H1 (cell line): ENCODE results near the gene KDM6A. TPM values are rescaled to one million over a fixed set of nuclear protein-coding genes. Genes with fewer than 3 reads are reported as not detected.

Source experiments
- CTCF ChIA-PET: fragments of 300-600 bp; sonication (Branson Sonifier 250); formaldehyde crosslinking; loops from one replicate; lab custom pipeline; 2021; ENCODE audit not compliant: partially characterized antibody; lab: Charles Lee
- POLR2A ChIA-PET: fragments of 300-600 bp; sonication (Branson Sonifier 250); formaldehyde crosslinking; loops from one replicate; lab custom pipeline; 2021; ENCODE audit warnings: inconsistent platforms; ENCODE audit not compliant: partially characterized antibody; lab: Charles Lee
- DNase-seq, 2 experiments: peaks; one replicate each; pipeline versions ENCODE4 v3.0.0 to v3.0.0-alpha.2; 2010 to 2022; ENCODE audit warnings: low spot score in 2 of 2, low read depth in 1 of 2, mixed read lengths in 1 of 2
- FAIRE-seq: peaks from 2 replicates; lab custom pipeline; 2011; peaks lifted over from hg19 to GRCh38; lab: Jason Lieb, UNC
- H2AFZ ChIP-seq: 2 replicates; pipeline ENCODE4 v1.8.1; 2012; ENCODE audit warnings: low read length, inconsistent platforms
- H2AK5ac ChIP-seq: 2 replicates; pipeline ENCODE4 v1.6.1; 2013; ENCODE audit warnings: low read depth, low read length
- H2BK120ac ChIP-seq: replicated peaks from 2 replicates; pipeline ENCODE3; 2013; ENCODE audit warnings: low read depth, low read length, inconsistent platforms
- H2BK12ac ChIP-seq: 2 replicates; pipeline ENCODE4 v1.6.1; 2013; ENCODE audit warnings: low read depth, low read length
- H2BK15ac ChIP-seq: 2 replicates; pipeline ENCODE4 v1.6.1; 2013; ENCODE audit warnings: low read length
- H2BK20ac ChIP-seq: 2 replicates; pipeline ENCODE4 v1.6.1; 2013; ENCODE audit warnings: low read length
- H2BK5ac ChIP-seq: 2 replicates; pipeline ENCODE4 v1.6.1; 2013; ENCODE audit warnings: low read depth, low read length
- H3K14ac ChIP-seq: 2 replicates; pipeline ENCODE4 v1.6.1; 2013; ENCODE audit warnings: inconsistent platforms; ENCODE audit not compliant: insufficient read length
- H3K18ac ChIP-seq: 2 replicates; pipeline ENCODE4 v1.6.1; 2013; ENCODE audit warnings: low read length; ENCODE audit errors: extremely low read depth
- H3K23ac ChIP-seq: 2 replicates; pipeline ENCODE4 v1.6.1; 2013; ENCODE audit warnings: inconsistent platforms; ENCODE audit not compliant: insufficient read length
- H3K23me2 ChIP-seq: 2 replicates; pipeline ENCODE4 v1.6.1; 2013; ENCODE audit warnings: low read depth, low read length
- H3K27ac ChIP-seq: 2 replicates; pipeline ENCODE4 v1.6.1; 2011; ENCODE audit warnings: low read depth, low read length, inconsistent platforms
- H3K27me3 ChIP-seq, 4 experiments: replicated peaks in 1 of 4; 1 replicate in 1 of 4; 2 replicates in 3 of 4; pipeline versions ENCODE4 v1.6.1 to v1.8.1; 2011 to 2013; ENCODE audit warnings: low read length in 3 of 4, mild to moderate bottlenecking in 3 of 4, inconsistent platforms in 2 of 4, mixed read lengths in 2 of 4, moderate library complexity in 1 of 4; ENCODE audit not compliant: control insufficient read depth in 3 of 4, insufficient read depth in 3 of 4; ENCODE audit errors: extremely low read depth in 1 of 4
- H3K36me3 ChIP-seq, 4 experiments: 2 replicates each; pipeline versions ENCODE4 v1.6.1 to v1.8.1; 2011 to 2013; ENCODE audit warnings: mild to moderate bottlenecking in 4 of 4, low read length in 3 of 4, moderate library complexity in 2 of 4, control low read depth in 1 of 4, inconsistent platforms in 1 of 4; ENCODE audit not compliant: insufficient read depth in 4 of 4, control insufficient read depth in 2 of 4
- H3K4ac ChIP-seq: replicated peaks from 2 replicates; pipeline ENCODE3; 2013; ENCODE audit warnings: low read length, low read depth, mixed read lengths, inconsistent platforms; ENCODE audit not compliant: insufficient read length
- H3K4me1 ChIP-seq, 4 experiments: replicated peaks in 1 of 4; 1 replicate in 1 of 4; 2 replicates in 3 of 4; pipeline versions ENCODE4 v1.6.1 to v1.8.1; 2011 to 2013; ENCODE audit warnings: low read length in 3 of 4, inconsistent platforms in 2 of 4, mixed read lengths in 1 of 4; ENCODE audit not compliant: insufficient read depth in 4 of 4, control insufficient read depth in 3 of 4
- H3K4me2 ChIP-seq, 2 experiments: 2 replicates each; pipeline versions ENCODE4 v1.6.1 to v1.8.1; 2011 to 2013; ENCODE audit warnings: low read depth in 2 of 2, low read length in 2 of 2, control low read depth in 1 of 2, inconsistent platforms in 1 of 2, mild to moderate bottlenecking in 1 of 2; ENCODE audit not compliant: insufficient read depth in 1 of 2
- H3K4me3 ChIP-seq, 4 experiments: fragments of 200-600, 300-600 bp in 1 of 4; sonication (generic), shearing (Covaris generic), sonication (Bioruptor Twin) in 1 of 4; 2 replicates each; pipeline versions ENCODE4 v1.5.1 to v1.8.1; 2011 to 2016; ENCODE audit warnings: low read length in 4 of 4, low read depth in 3 of 4, control low read depth in 2 of 4, inconsistent platforms in 2 of 4, mild to moderate bottlenecking in 2 of 4, mixed read lengths in 1 of 4, moderate library complexity in 1 of 4; ENCODE audit not compliant: insufficient read depth in 2 of 4; ENCODE audit errors: extremely low read depth in 1 of 4
- H3K56ac ChIP-seq: replicated peaks from 2 replicates; pipeline ENCODE3; 2013; ENCODE audit warnings: low read depth, mild to moderate bottlenecking, mixed read lengths, low read length, inconsistent platforms; ENCODE audit not compliant: insufficient read length
- H3K79me1 ChIP-seq: 2 replicates; pipeline ENCODE4 v1.6.1; 2013; ENCODE audit warnings: low read depth, low read length, control low read depth
- H3K79me2 ChIP-seq, 2 experiments: 2 replicates each; pipeline versions ENCODE4 v1.6.1 to v1.8.1; 2012 to 2013; ENCODE audit warnings: low read length in 2 of 2, mild to moderate bottlenecking in 2 of 2, inconsistent platforms in 1 of 2; ENCODE audit not compliant: insufficient read depth in 2 of 2, control insufficient read depth in 1 of 2
- H3K9ac ChIP-seq, 4 experiments: replicated peaks in 1 of 4; 1 replicate in 1 of 4; 2 replicates in 3 of 4; pipeline versions ENCODE4 v1.6.1 to v1.8.1; 2011 to 2013; ENCODE audit warnings: low read depth in 3 of 4, low read length in 3 of 4, control low read depth in 2 of 4, mild to moderate bottlenecking in 2 of 4, moderate library complexity in 2 of 4, inconsistent platforms in 1 of 4; ENCODE audit errors: extremely low read depth in 1 of 4
- H3K9me3 ChIP-seq, 2 experiments: 2 replicates each; pipeline versions ENCODE4 v1.6.1 to v1.8.1; 2012 to 2013; ENCODE audit warnings: mild to moderate bottlenecking in 2 of 2, moderate library complexity in 2 of 2, control low read depth in 1 of 2, inconsistent platforms in 1 of 2, low read depth in 1 of 2, low read length in 1 of 2, mixed read lengths in 1 of 2; ENCODE audit not compliant: insufficient read depth in 2 of 2
- H4K20me1 ChIP-seq, 2 experiments: replicated peaks in 1 of 2; 2 replicates each; pipeline versions ENCODE3 to v1.8.1; 2011 to 2013; ENCODE audit warnings: inconsistent platforms in 2 of 2, low read length in 2 of 2, mild to moderate bottlenecking in 1 of 2; ENCODE audit not compliant: insufficient read depth in 2 of 2, control insufficient read depth in 1 of 2
- H4K5ac ChIP-seq: 2 replicates; pipeline ENCODE4 v1.6.1; 2013; ENCODE audit warnings: low read length, low read depth, mixed read lengths, inconsistent platforms; ENCODE audit not compliant: insufficient read length
- H4K8ac ChIP-seq: 2 replicates; pipeline ENCODE4 v1.8.0; 2013; ENCODE audit warnings: mild to moderate bottlenecking, moderate library complexity, low read length, inconsistent platforms; ENCODE audit not compliant: insufficient read depth; ENCODE audit errors: extremely low read depth
- H4K91ac ChIP-seq: replicated peaks from 2 replicates; pipeline ENCODE3; 2013; ENCODE audit warnings: low read length, mixed read lengths, inconsistent platforms; ENCODE audit not compliant: insufficient read length
- CTCF ChIP-seq, 3 experiments: IDR thresholded peaks; 1 replicate in 2 of 3; 2 replicates in 1 of 3; pipeline versions ENCODE4 v1.5.1 to v1.6.1; 2011; ENCODE audit warnings: low read length in 3 of 3, mild to moderate bottlenecking in 3 of 3, inconsistent platforms in 2 of 3, low read depth in 1 of 3, moderate library complexity in 1 of 3; ENCODE audit not compliant: insufficient read depth in 1 of 3; ENCODE audit errors: control extremely low read depth in 1 of 3
- RAD21 ChIP-seq, 2 experiments: IDR thresholded peaks in 1 of 2; conservative IDR thresholded peaks in 1 of 2; 2 replicates each; pipeline ENCODE4 v1.6.1; 2011; ENCODE audit warnings: low read depth in 2 of 2, low read length in 2 of 2, improper control_type of control experiment in 1 of 2, inconsistent platforms in 1 of 2, mild to moderate bottlenecking in 1 of 2, moderate library complexity in 1 of 2
- TCF12 ChIP-seq: IDR thresholded peaks from 2 replicates; pipeline ENCODE4 v1.6.1; 2011; ENCODE audit warnings: low read depth, mild to moderate bottlenecking, low read length
- WGBS, 2 experiments: shearing (Covaris generic) in 1 of 2; methylation state at CpG; one replicate each; pipeline versions ENCODE4 v1.1.6 to v1.1.7; 2013 to 2015; ENCODE audit warnings: low lambda C conversion rate in 2 of 2, mixed read lengths in 2 of 2, inconsistent platforms in 1 of 2, low coverage in 1 of 2, missing lambda C conversion rate in 1 of 2; ENCODE audit not compliant: insufficient replicate concordance in 2 of 2, insufficient coverage in 1 of 2, insufficient read length in 1 of 2; ENCODE audit errors: extremely low coverage in 1 of 2, missing lambda C conversion rate in 1 of 2; 5-methylcytosine and 5-hydroxymethylcytosine counted together
- polyA plus RNA-seq, 7 experiments: library from polyadenylated mRNA; depleted of rRNA in 3 of 7; stranded (reverse) in 5 of 7; unstranded in 2 of 7; fragments of >200 nt in 5 of 7; fragments of 200-250 nt in 2 of 7; gene quantifications; 1 replicate in 5 of 7; 2 replicates in 1 of 7; 4 replicates in 1 of 7; pipeline versions ENCODE4 v1.2.1 to v1.2.3, GENCODE V29; 2011 to 2013; ENCODE audit warnings: missing spikeins in 2 of 7, mixed read lengths in 2 of 7
- total RNA-seq: library from RNA; stranded (reverse); fragmentation: NEBNext Ultra II Directional; extraction: Animal tissue kit (Norgen Biotek cat#: 25700); gene quantifications from 2 replicates; pipeline ENCODE4 v1.2.1, GENCODE V29; 2021

The KDM6A gene
- total and polyA plus RNA-seq, 2 of the 8 experiments (the other 6 are each of a cell fraction or from before 2014, with no cell fraction given): 43.5 to 58.4 TPM

- H3K36me3 ChIP-seq: no peaks in the 10 kb centered on the region
- no peak overlapping the region for H3K14ac ChIP-seq
- no peak overlapping the region for H3K23ac ChIP-seq
- H3K4me1 ChIP-seq: peaks cover 0 to 3% (median 2%) of the 10 kb centered on the region in 4 experiments; a peak in 1 of 7 replicates
- peak in 2 of 3 experiments; percentile 19 to 20; a peak in 2 of 4 replicates for TF ChIP-seq CTCF (IDR thresholded peaks at IDR 0.05; ENCODE audit: control extremely low read depth in 1 of 3, insufficient read depth in 1 of 3, low read depth in 1 of 3, low read length in 3 of 3)
- peak; percentile 60 for TF ChIP-seq RAD21 (IDR thresholded peaks at IDR 0.05 in 1 of 2, conservative IDR thresholded peaks at IDR 0.05 in 1 of 2; ENCODE audit: low read depth in 2 of 2, low read length in 2 of 2)
- no peak for TF ChIP-seq TCF12
- H2BK120ac ChIP-seq: no peak overlapping the region
- FAIRE-seq: peak; percentile 79
- WGBS, 2 experiments: 62% methylated on average over 4 of the region's 4 CpGs; no CpG with 5 or more reads in 1 of the 2 experiments
- H4K8ac ChIP-seq: no peak overlapping the region
- no peaks in the 10 kb centered on the region for H3K23me2 ChIP-seq
- H2AK5ac ChIP-seq: no peak overlapping the region
- no peak overlapping the region for H4K91ac ChIP-seq
- H2AFZ ChIP-seq: no peak overlapping the region
- H2BK12ac ChIP-seq: no peak overlapping the region
- no peaks in the 10 kb centered on the region; a peak in 1 of 4 replicates for H3K9me3 ChIP-seq
- H4K5ac ChIP-seq: no peak overlapping the region
- H2BK20ac ChIP-seq: no peak overlapping the region
- H3K4ac ChIP-seq: no peak overlapping the region
- H3K56ac ChIP-seq: no peak overlapping the region
- POLR2A ChIA-PET: interaction anchor here (1.0 kb wide), 1 partner anchor 10 kb away, joined by 4 read pairs; no protein-coding TSS in a partner anchor
- H3K79me2 ChIP-seq: peaks cover 2 to 92% of the 10 kb centered on the region in 2 experiments; a peak in 2 of 4 replicates
- no peak overlapping the region for H3K18ac ChIP-seq
- H4K20me1 ChIP-seq: no peaks in the 10 kb centered on the region
- no peaks in the 10 kb centered on the region for H3K79me1 ChIP-seq
- H3K27ac ChIP-seq: no peak overlapping the region
- no peak for DNase-seq
- no peak overlapping the region for H3K4me3 ChIP-seq
- no peak overlapping the region for H3K9ac ChIP-seq
- no peak overlapping the region for H2BK15ac ChIP-seq
- no peak overlapping the region for H2BK5ac ChIP-seq
- no peaks in the 10 kb centered on the region for H3K27me3 ChIP-seq
- no peak overlapping the region for H3K4me2 ChIP-seq
- CTCF ChIA-PET: interaction anchor here (0.7 kb wide), 1 partner anchor 47 kb away, joined by 3 read pairs; no protein-coding TSS in a partner anchor
These were observed 72.7 kb downstream of the KDM6A start for GRCh38 chrX:44945736-44946135.
